Liver (tissue), 9 donors: ENCODE results near the gene CEP131. TPM values are rescaled to one million over a fixed set of nuclear protein-coding genes. Genes with fewer than 3 reads are reported as not detected.
"Not testable (repeated sequence)": the region's sequence is repeated elsewhere in the genome, so short reads cannot be mapped to it uniquely, and the experiment has no call there.

Source experiments
- DNase-seq: peaks from one replicate; pipeline ENCODE4 v3.0.0-alpha.2; 2017; ENCODE audit warnings: low spot score
- H3K27ac ChIP-seq, 2 donors: one replicate each; pipeline ENCODE4 v1.7.0; 2013; ENCODE audit warnings: inconsistent platforms in 2 of 2, low read length in 2 of 2, control low read depth in 1 of 2, low read depth in 1 of 2, mild to moderate bottlenecking in 1 of 2
- H3K27me3 ChIP-seq, 4 donors: one replicate each; pipeline versions ENCODE4 v1.6.1 to v1.7.0; 2013; ENCODE audit warnings: low read length in 3 of 4, inconsistent platforms in 1 of 4, mild to moderate bottlenecking in 1 of 4, moderate library complexity in 1 of 4; ENCODE audit not compliant: control insufficient read depth in 4 of 4, insufficient read depth in 4 of 4
- H3K36me3 ChIP-seq, 4 donors: one replicate each; pipeline versions ENCODE4 v1.6.1 to v1.7.0; 2013; ENCODE audit warnings: low read length in 3 of 4, mild to moderate bottlenecking in 3 of 4, low read depth in 1 of 4, moderate library complexity in 1 of 4; ENCODE audit not compliant: control insufficient read depth in 4 of 4, insufficient read depth in 3 of 4
- H3K4me1 ChIP-seq, 4 donors: one replicate each; pipeline versions ENCODE4 v1.6.1 to v1.7.0; 2013; ENCODE audit warnings: low read length in 3 of 4, mild to moderate bottlenecking in 3 of 4, moderate library complexity in 1 of 4; ENCODE audit not compliant: control insufficient read depth in 4 of 4, insufficient read depth in 4 of 4
- H3K4me3 ChIP-seq, 3 donors: one replicate each; pipeline versions ENCODE4 v1.6.1 to v1.7.0; 2013; ENCODE audit warnings: low read length in 3 of 3, control low read depth in 1 of 3, low read depth in 1 of 3, mild to moderate bottlenecking in 1 of 3
- H3K9ac ChIP-seq, 2 donors: one replicate each; pipeline ENCODE4 v1.7.0; 2013; ENCODE audit warnings: low read length in 2 of 2, mild to moderate bottlenecking in 2 of 2, moderate library complexity in 2 of 2, control low read depth in 1 of 2, low read depth in 1 of 2
- H3K9me3 ChIP-seq, 4 donors: one replicate each; pipeline versions ENCODE4 v1.6.1 to v1.7.0; 2013; ENCODE audit warnings: low read length in 3 of 4; ENCODE audit not compliant: control insufficient read depth in 4 of 4
- CTCF ChIP-seq: fragments of 150-350 bp; IDR thresholded peaks from 2 replicates; pipeline ENCODE4 v1.5.1; 2017; ENCODE audit warnings: improper control_type of control experiment, low read depth, low read length; ENCODE audit not compliant: missing input control
- EGR1 ChIP-seq, 2 donors: IDR thresholded peaks; 2 replicates each; pipeline ENCODE4 v1.6.1; 2016 to 2018; ENCODE audit warnings: antibody characterized with exemption in 2 of 2, low read depth in 2 of 2
- FOXA1 ChIP-seq: IDR thresholded peaks from 2 replicates; pipeline ENCODE4 v1.6.1; 2016; ENCODE audit warnings: antibody characterized with exemption
- FOXA2 ChIP-seq: IDR thresholded peaks from 2 replicates; pipeline ENCODE4 v1.6.1; 2016; ENCODE audit warnings: antibody characterized with exemption
- GABPA ChIP-seq, 2 donors: IDR thresholded peaks in 1 of 2; conservative IDR thresholded peaks in 1 of 2; 2 replicates each; pipeline ENCODE4 v1.6.1; 2016; ENCODE audit warnings: antibody characterized with exemption in 2 of 2, mild to moderate bottlenecking in 1 of 2, moderate library complexity in 1 of 2
- HNF4A ChIP-seq, 2 donors: conservative IDR thresholded peaks; 2 replicates each; pipeline ENCODE4 v1.6.1; 2016; ENCODE audit warnings: antibody characterized with exemption in 2 of 2, mild to moderate bottlenecking in 2 of 2
- JUND ChIP-seq, 2 donors: IDR thresholded peaks; 2 replicates each; pipeline ENCODE4 v1.6.1; 2016; ENCODE audit warnings: antibody characterized with exemption in 2 of 2
- MAX ChIP-seq: IDR thresholded peaks from 2 replicates; pipeline ENCODE4 v1.6.1; 2016; ENCODE audit warnings: antibody characterized with exemption
- NR2F2 ChIP-seq: IDR thresholded peaks from 2 replicates; pipeline ENCODE4 v1.6.1; 2016; ENCODE audit warnings: antibody characterized with exemption
- RAD21 ChIP-seq, 2 donors: IDR thresholded peaks; 2 replicates each; pipeline ENCODE4 v1.6.1; 2016; ENCODE audit warnings: antibody characterized with exemption in 2 of 2, mild to moderate bottlenecking in 2 of 2
- RXRA ChIP-seq, 2 donors: IDR thresholded peaks; 2 replicates each; pipeline ENCODE4 v1.6.1; 2017 to 2018; ENCODE audit warnings: antibody characterized with exemption in 2 of 2, mild to moderate bottlenecking in 1 of 2
- SP1 ChIP-seq: IDR thresholded peaks from 2 replicates; pipeline ENCODE4 v1.6.1; 2018; ENCODE audit warnings: antibody characterized with exemption, mild to moderate bottlenecking
- TAF1 ChIP-seq: conservative IDR thresholded peaks from 2 replicates; pipeline ENCODE4 v1.6.1; 2016; ENCODE audit warnings: antibody characterized with exemption, mild to moderate bottlenecking
- YY1 ChIP-seq: IDR thresholded peaks from 2 replicates; pipeline ENCODE4 v1.6.1; 2016; ENCODE audit warnings: antibody characterized with exemption, mild to moderate bottlenecking
- WGBS: extraction: QIAGEN DNeasy Blood & Tissue Kit; methylation state at CpG from one replicate; pipeline ENCODE4 v1.1.7; 2013; 5-methylcytosine and 5-hydroxymethylcytosine counted together
- polyA plus RNA-seq, 2 donors: library from polyadenylated mRNA; stranded (reverse) in 1 of 2; unstranded in 1 of 2; fragments of 200-250 nt in 1 of 2; fragments of >200 nt in 1 of 2; fragmentation: Nextera tagmentation in 1 of 2; extraction: Ambion mirVana in 1 of 2; gene quantifications; one replicate each; pipeline versions ENCODE4 v1.2.1 to v1.2.3, GENCODE V29; 2013 to 2015
- total RNA-seq, 2 donors: library from RNA; depleted of rRNA; stranded (reverse); fragments of >200 nt; gene quantifications; one replicate each; pipeline ENCODE4 v1.2.3, GENCODE V29; 2014
- TF ChIP-seq, protein P1 (sequence below): IDR thresholded peaks from 2 replicates; pipeline ENCODE4 v1.6.1; 2016; ENCODE audit warnings: antibody characterized with exemption, mild to moderate bottlenecking
- TF ChIP-seq, protein P2 (sequence below): IDR thresholded peaks from 2 replicates; pipeline ENCODE4 v1.6.1; 2016; ENCODE audit warnings: antibody characterized with exemption
- donor health status: healthy.
- donor health status: healthy.
- donor health status: healthy.
- donor health status: healthy.
- donor health status: healthy.

The CEP131 gene
- total and polyA plus RNA-seq, 4 donors: 0.71 to 6.3 (median 2.2) TPM

DNA sequence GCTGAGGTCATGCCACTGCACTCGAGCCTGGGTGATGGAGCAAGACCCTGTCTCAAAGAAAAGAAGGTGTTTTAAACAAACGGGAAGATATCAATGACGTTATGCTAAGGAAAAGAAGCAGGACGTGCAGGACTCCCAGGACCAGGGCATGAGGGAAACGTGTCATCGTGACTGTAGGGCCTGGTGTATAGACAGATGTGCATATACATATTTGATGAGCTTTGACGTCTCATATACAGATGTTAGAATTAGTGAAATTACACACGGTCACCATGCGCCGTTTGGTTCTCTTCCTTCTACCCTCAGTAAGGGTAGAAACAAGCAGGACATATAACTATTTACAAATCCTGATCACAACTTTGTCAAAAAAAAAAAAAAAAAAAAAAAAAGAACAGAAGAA is 75.1 kb downstream of the CEP131 start:
- 86% methylated on average over 10 of the region's 10 CpGs for WGBS
- no peak for TF ChIP-seq FOXA2
- TF ChIP-seq, protein P1, sequence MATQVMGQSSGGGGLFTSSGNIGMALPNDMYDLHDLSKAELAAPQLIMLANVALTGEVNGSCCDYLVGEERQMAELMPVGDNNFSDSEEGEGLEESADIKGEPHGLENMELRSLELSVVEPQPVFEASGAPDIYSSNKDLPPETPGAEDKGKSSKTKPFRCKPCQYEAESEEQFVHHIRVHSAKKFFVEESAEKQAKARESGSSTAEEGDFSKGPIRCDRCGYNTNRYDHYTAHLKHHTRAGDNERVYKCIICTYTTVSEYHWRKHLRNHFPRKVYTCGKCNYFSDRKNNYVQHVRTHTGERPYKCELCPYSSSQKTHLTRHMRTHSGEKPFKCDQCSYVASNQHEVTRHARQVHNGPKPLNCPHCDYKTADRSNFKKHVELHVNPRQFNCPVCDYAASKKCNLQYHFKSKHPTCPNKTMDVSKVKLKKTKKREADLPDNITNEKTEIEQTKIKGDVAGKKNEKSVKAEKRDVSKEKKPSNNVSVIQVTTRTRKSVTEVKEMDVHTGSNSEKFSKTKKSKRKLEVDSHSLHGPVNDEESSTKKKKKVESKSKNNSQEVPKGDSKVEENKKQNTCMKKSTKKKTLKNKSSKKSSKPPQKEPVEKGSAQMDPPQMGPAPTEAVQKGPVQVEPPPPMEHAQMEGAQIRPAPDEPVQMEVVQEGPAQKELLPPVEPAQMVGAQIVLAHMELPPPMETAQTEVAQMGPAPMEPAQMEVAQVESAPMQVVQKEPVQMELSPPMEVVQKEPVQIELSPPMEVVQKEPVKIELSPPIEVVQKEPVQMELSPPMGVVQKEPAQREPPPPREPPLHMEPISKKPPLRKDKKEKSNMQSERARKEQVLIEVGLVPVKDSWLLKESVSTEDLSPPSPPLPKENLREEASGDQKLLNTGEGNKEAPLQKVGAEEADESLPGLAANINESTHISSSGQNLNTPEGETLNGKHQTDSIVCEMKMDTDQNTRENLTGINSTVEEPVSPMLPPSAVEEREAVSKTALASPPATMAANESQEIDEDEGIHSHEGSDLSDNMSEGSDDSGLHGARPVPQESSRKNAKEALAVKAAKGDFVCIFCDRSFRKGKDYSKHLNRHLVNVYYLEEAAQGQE: no peak
- TF ChIP-seq YY1: no peak
- no peak for TF ChIP-seq MAX
- TF ChIP-seq GABPA (IDR thresholded peaks at IDR 0.05 in 1 of 2, conservative IDR thresholded peaks at IDR 0.05 in 1 of 2): no peak
- TF ChIP-seq RAD21 (IDR thresholded peaks at IDR 0.05): no peak
- no peak for TF ChIP-seq NR2F2
- TF ChIP-seq SP1: no peak
- no peak for TF ChIP-seq RXRA (IDR thresholded peaks at IDR 0.05)
- TF ChIP-seq TAF1: no peak
- TF ChIP-seq CTCF: no peak
- TF ChIP-seq FOXA1: no peak
- H3K36me3 ChIP-seq: no peaks in the 10 kb centered on the region
- peaks cover 0 to 2% (median 0%) of the 10 kb centered on the region in 4 donors for H3K27me3 ChIP-seq
- no peaks in the 10 kb centered on the region for H3K4me1 ChIP-seq
- no peak overlapping the region for H3K9ac ChIP-seq
- no peak for DNase-seq
- H3K27ac ChIP-seq: no peak overlapping the region
- H3K9me3 ChIP-seq: no peaks in the 10 kb centered on the region
- no peak overlapping the region for H3K4me3 ChIP-seq

- H3K36me3 ChIP-seq, H3K9ac ChIP-seq, H3K27me3 ChIP-seq, H3K9me3 ChIP-seq, H3K27ac ChIP-seq, H3K4me3 ChIP-seq, DNase-seq, H3K4me1 ChIP-seq: not testable (repeated sequence)
- WGBS: 77% methylated on average over 10 of the region's 10 CpGs
These were observed 76.6 kb downstream of the CEP131 start for GRCh38 chr17:81146208-81146607.

DNA sequence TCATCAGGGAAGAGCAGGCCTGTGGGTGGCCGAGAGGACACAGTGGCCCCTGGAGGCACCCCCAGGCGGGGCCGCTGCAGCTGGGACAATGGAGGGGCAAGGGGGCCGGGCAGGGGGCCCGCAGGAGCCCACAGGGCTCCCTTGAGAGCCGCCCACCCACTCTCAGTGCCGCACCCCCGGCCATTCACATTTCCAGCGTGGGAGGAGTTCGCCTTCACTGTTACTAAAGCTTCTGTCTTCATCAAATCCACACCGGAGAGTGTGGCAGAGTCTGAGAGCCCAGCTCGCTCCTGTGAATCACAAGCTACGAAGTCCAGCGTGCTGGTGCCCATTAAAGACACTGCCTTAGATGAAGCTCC is 78.4 kb downstream of the CEP131 start:
- no peak overlapping the region for H3K4me3 ChIP-seq
- no peak overlapping the region for H3K9ac ChIP-seq
- H3K4me1 ChIP-seq: no peaks in the 10 kb centered on the region
- no peak for TF ChIP-seq TAF1
- TF ChIP-seq, protein P2, sequence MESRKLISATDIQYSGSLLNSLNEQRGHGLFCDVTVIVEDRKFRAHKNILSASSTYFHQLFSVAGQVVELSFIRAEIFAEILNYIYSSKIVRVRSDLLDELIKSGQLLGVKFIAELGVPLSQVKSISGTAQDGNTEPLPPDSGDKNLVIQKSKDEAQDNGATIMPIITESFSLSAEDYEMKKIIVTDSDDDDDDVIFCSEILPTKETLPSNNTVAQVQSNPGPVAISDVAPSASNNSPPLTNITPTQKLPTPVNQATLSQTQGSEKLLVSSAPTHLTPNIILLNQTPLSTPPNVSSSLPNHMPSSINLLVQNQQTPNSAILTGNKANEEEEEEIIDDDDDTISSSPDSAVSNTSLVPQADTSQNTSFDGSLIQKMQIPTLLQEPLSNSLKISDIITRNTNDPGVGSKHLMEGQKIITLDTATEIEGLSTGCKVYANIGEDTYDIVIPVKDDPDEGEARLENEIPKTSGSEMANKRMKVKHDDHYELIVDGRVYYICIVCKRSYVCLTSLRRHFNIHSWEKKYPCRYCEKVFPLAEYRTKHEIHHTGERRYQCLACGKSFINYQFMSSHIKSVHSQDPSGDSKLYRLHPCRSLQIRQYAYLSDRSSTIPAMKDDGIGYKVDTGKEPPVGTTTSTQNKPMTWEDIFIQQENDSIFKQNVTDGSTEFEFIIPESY: no peak
- no peak for TF ChIP-seq MAX
- TF ChIP-seq JUND (IDR thresholded peaks at IDR 0.05): no peak
- no peak for TF ChIP-seq GABPA (IDR thresholded peaks at IDR 0.05 in 1 of 2, conservative IDR thresholded peaks at IDR 0.05 in 1 of 2)
- no peak for TF ChIP-seq HNF4A (conservative IDR thresholded peaks at IDR 0.05)
- no peak for TF ChIP-seq NR2F2
- TF ChIP-seq, protein P1: no peak
- TF ChIP-seq SP1: no peak
- no peak for TF ChIP-seq EGR1 (IDR thresholded peaks at IDR 0.05; ENCODE audit: low read depth in 2 of 2)
- H3K36me3 ChIP-seq: no peaks in the 10 kb centered on the region
- no peak for DNase-seq
- H3K27ac ChIP-seq: no peak overlapping the region
- WGBS: 89% methylated on average over 14 of the region's 14 CpGs
- no peaks in the 10 kb centered on the region for H3K27me3 ChIP-seq
- no peaks in the 10 kb centered on the region for H3K9me3 ChIP-seq
